Measurements from ENCODE around the gene CHRNA1. TPM values are rescaled to one million over a fixed set of nuclear protein-coding genes. Genes with fewer than 3 reads are reported as not detected.
A peak's percentile ranks its signal among the peaks of the same experiment; 100 is the strongest.
"Not testable (repeated sequence)": the region's sequence is repeated elsewhere in the genome, so short reads cannot be mapped to it uniquely, and the experiment has no call there.

The CHRNA1 gene
- polyA plus RNA-seq, 3 donors: 3.4 to 4.7 (median 4.1) TPM

- DNase-seq (ENCODE audit: extremely low read depth in 1 of 11, low read depth in 9 of 11, low spot score in 4 of 11): no peak
Measured at GRCh38 chr2:174738841-174739240, 25.4 kb downstream of the CHRNA1 start.

DNA sequence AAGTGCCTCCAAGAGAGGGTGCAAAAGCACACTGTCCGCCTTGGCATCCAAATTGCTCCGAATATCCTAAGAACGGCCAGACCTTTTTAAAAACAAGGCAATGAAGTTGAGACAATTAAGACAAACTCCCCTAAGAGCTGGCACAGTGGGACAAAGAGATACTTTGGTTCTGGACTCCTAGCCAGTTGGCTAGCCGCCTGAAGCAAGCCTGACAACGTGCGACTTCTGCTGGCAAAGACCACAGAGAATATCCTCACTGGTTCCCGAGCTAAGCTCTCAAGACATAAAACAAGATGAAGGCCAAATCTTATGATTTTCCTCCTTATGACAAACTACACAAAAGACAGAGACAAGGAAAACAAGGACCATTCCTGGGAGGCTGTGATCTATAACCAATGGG lies 32.7 kb downstream of the CHRNA1 start:
- DNase-seq (ENCODE audit: extremely low read depth in 1 of 11, low read depth in 9 of 11, low spot score in 4 of 11): no peak

GRCh38 chr2:174730698-174731018 lies 33.6 kb downstream of the CHRNA1 start:
- no peak for DNase-seq (ENCODE audit: extremely low read depth in 1 of 11, low read depth in 9 of 11, low spot score in 4 of 11)

GRCh38 chr2:174729797-174730697 lies 34.2 kb downstream of the CHRNA1 start:
- DNase-seq (ENCODE audit: extremely low read depth in 1 of 11, low read depth in 9 of 11, low spot score in 4 of 11): peak in 5 of 11 donors; percentile 13 to 19 (median 15)

GRCh38 chr2:174728096-174728495 lies 36.2 kb downstream of the CHRNA1 start:
- no peak for DNase-seq (ENCODE audit: extremely low read depth in 1 of 11, low read depth in 9 of 11, low spot score in 4 of 11)

GRCh38 chr2:174726212-174726611 lies 38.1 kb downstream of the CHRNA1 start:
- no peak for DNase-seq (ENCODE audit: extremely low read depth in 1 of 11, low read depth in 9 of 11, low spot score in 4 of 11)

- DNase-seq (ENCODE audit: extremely low read depth in 1 of 11, low read depth in 9 of 11, low spot score in 4 of 11): no peak
Measured at GRCh38 chr2:174722942-174723592, 41.2 kb downstream of the CHRNA1 start.

- no peak for DNase-seq (ENCODE audit: extremely low read depth in 1 of 11, low read depth in 9 of 11, low spot score in 4 of 11)
Measured at GRCh38 chr2:174719016-174719415, 45.3 kb downstream of the CHRNA1 start.

GRCh38 chr2:174718591-174718990 lies 45.7 kb downstream of the CHRNA1 start:
- DNase-seq (ENCODE audit: extremely low read depth in 1 of 11, low read depth in 9 of 11, low spot score in 4 of 11): no peak

DNA sequence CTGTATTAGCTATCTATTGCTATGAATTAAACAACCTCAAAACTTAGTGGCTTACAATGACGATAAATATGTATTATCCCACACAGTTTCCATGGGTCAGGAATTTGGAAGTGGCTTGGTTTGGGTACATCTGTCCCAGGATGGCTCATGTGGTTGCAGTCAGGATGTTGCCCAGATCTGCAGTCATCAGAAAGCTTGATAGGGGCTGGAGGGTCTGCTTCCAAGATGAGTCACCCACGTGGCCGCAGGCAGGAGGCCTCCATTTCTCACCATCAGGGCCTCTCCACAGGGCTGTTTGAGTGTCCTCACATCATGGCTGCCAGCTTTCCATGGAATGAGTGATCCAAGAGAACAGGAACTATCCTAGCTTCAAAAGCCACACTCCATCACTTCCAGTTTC lies 46.4 kb downstream of the CHRNA1 start:
- DNase-seq (ENCODE audit: extremely low read depth in 1 of 11, low read depth in 9 of 11, low spot score in 4 of 11): no peak

- DNase-seq (ENCODE audit: extremely low read depth in 1 of 11, low read depth in 9 of 11, low spot score in 4 of 11): no peak
Measured at GRCh38 chr2:174717273-174717672, 47.0 kb downstream of the CHRNA1 start.

DNA sequence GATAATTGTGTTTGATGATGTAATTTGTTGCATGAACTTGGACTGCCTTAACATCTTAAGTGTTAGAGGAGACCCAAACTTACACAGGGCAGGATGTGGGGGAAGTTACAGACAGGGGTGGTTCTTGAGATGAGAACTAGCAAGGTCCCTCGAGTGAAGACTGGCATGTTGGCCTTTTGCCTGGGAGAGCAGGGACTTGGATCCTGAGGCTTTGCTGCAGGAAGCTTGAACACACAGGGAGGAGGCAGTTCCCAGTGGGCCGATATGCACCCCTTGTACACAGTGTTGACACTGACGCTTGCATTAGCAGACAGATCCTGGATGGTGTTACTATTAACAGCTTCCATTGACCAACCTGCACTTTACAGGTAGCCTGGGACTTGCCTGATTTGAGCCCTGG lies 47.5 kb downstream of the CHRNA1 start:
- DNase-seq (ENCODE audit: extremely low read depth in 1 of 11, low read depth in 9 of 11, low spot score in 4 of 11): no peak

DNA sequence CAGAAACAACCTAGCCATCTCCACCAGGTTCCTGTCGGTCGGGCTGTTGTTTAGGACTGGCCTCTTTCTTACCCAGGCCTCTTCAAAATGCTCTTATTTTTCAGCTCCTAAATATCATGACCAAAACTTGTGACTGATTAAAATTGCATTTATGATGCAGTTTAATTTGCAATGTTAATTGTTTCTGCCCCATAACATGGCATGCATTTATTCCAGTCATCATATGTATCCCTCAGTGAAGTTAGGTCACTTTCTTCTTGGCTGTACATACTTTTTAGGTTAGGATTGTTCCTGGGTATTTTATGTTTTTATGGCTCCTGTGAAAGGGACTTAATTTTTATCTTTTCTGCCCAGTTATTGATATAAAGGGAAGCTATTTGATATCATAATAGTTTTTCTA lies 50.6 kb downstream of the CHRNA1 start:
- DNase-seq (ENCODE audit: extremely low read depth in 1 of 11, low read depth in 9 of 11, low spot score in 4 of 11): no peak

DNA sequence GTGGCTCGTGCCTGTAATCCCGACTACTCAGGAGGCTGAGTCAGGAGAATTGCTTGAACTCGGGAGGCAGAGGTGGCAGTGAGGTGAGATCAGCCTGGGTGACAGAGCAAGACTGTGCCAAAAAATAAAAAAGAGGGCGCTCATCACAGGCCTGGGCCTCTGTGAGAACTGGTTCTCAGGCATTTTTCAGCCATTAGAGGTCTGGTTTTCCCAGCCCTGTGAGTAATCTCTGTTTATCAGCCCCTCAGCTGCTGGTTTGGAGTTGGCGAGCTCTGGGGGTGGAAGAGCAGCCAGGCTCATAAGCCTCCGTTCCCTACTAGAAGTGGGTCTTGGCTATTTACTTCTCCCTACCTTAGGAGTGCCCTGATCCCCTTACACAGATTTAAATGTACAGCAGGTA lies 53.1 kb downstream of the CHRNA1 start:
- no peak for DNase-seq (ENCODE audit: extremely low read depth in 1 of 11, low read depth in 9 of 11, low spot score in 4 of 11)

- DNase-seq (ENCODE audit: extremely low read depth in 1 of 11, low read depth in 9 of 11, low spot score in 4 of 11): not testable (repeated sequence)
Measured at GRCh38 chr2:174709416-174710004, 54.8 kb downstream of the CHRNA1 start.

DNA sequence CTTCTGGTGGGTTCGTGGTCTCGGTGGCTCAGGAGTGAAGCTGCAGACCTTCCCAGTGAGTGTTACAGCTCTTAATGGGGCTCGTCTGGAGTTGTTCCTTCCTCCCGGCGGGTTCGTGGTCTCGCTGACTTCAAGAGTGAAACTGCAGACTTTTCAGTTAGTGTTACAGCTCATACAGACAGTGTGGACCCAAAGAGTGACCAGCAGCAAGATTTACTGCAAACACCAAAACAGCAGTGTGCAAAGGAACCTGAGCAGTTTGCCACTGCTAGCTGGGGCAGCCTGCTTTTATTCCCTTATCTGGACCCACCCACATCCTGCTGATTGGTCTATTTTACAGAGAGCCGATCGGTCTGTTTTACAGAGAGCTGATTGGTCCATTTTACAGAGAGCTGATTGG lies 55.6 kb downstream of the CHRNA1 start:
- DNase-seq (ENCODE audit: extremely low read depth in 1 of 11, low read depth in 9 of 11, low spot score in 4 of 11): no peak

DNA sequence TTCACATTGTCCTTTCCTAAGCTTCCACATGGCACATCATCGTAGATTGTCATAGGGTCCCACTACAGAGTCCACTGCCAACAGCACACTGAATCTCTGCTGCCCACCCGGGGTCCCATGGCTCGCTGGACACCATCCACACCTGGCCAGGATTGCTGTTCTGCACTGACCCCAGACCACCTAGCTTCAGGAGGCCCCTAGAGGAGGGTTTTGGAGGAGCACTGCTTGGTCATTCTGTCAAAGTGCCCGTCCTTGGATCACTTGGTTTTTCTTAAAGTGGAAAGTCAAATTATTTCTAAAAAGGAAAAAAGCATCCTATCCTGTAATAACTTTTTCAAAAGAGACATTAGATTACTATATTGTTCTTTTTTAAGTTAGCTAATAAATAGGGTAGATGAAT lies 59.0 kb downstream of the CHRNA1 start:
- DNase-seq (ENCODE audit: extremely low read depth in 1 of 11, low read depth in 9 of 11, low spot score in 4 of 11): no peak

- DNase-seq (ENCODE audit: extremely low read depth in 1 of 11, low read depth in 9 of 11, low spot score in 4 of 11): no peak
Measured at GRCh38 chr2:174704642-174705041, 59.6 kb downstream of the CHRNA1 start.

DNA sequence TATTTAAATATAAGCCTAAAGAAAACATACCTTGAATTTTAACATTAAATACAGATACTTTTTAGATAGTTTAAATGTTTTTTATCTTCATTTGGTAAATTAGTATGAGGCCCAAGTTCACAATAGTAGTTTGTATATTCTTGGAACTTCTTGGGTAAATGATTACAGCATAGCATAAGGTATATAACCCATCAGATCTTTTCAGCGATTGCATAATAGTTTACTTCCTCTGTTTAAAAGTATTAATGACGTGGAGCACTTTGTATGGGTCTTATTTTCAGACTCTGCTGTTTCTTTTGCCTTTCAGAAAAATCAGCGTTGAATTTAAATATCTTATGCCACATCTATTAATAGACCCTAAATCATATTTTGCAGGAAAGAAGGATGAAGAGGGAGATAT lies 60.2 kb downstream of the CHRNA1 start:
- no peak for DNase-seq (ENCODE audit: extremely low read depth in 1 of 11, low read depth in 9 of 11, low spot score in 4 of 11)

GRCh38 chr2:174703430-174703829 lies 60.8 kb downstream of the CHRNA1 start:
- no peak for DNase-seq (ENCODE audit: extremely low read depth in 1 of 11, low read depth in 9 of 11, low spot score in 4 of 11)

Data from renal cortex interstitium (tissue), 11 donors.